ENCODE measurements around the gene APOBEC3A. TPM values are rescaled to one million over a fixed set of nuclear protein-coding genes. Genes with fewer than 3 reads are reported as not detected.
"Not testable (repeated sequence)": the region's sequence is repeated elsewhere in the genome, so short reads cannot be mapped to it uniquely, and the experiment has no call there.

Gene APOBEC3A
- total RNA-seq, 1 donor from 2014 or later: not detected

GRCh38 chr22:39007177-39007576 lies 49.8 kb downstream of the APOBEC3A start:
- DNase-seq (ENCODE audit: low spot score): no peak
- Mint-ChIP-seq H3K9me3 (ENCODE audit: low read depth) (no peaks in the 10 kb centered on the region), H3K4me3 (ENCODE audit: unreplicated experiment) (no peak overlapping the region), H3K36me3 (ENCODE audit: low read depth) (no peaks in the 10 kb centered on the region), H3K4me1 (ENCODE audit: low read depth) (peaks cover 7% of the 10 kb centered on the region), H3K27me3 (ENCODE audit: low read depth) (no peaks in the 10 kb centered on the region), H3K27ac (ENCODE audit: unreplicated experiment) (no peak overlapping the region)
- TF ChIP-seq CTCF (IDR thresholded peaks at IDR 0.05): no peak

GRCh38 chr22:39008271-39008850 lies 51.0 kb downstream of the APOBEC3A start:
- not testable (repeated sequence) for H3K27me3 Mint-ChIP-seq (ENCODE audit: low read depth); DNase-seq (ENCODE audit: low spot score); H3K9me3 Mint-ChIP-seq (ENCODE audit: low read depth); H3K4me1 Mint-ChIP-seq (ENCODE audit: low read depth); H3K36me3 Mint-ChIP-seq (ENCODE audit: low read depth); H3K27ac Mint-ChIP-seq (ENCODE audit: unreplicated experiment); H3K4me3 Mint-ChIP-seq (ENCODE audit: unreplicated experiment)

- no peak for TF ChIP-seq CTCF (IDR thresholded peaks at IDR 0.05)
- Mint-ChIP-seq H3K27me3 (ENCODE audit: low read depth) (no peaks in the 10 kb centered on the region), H3K27ac (ENCODE audit: unreplicated experiment) (no peak overlapping the region), H3K4me3 (ENCODE audit: unreplicated experiment) (no peak overlapping the region), H3K36me3 (ENCODE audit: low read depth) (no peaks in the 10 kb centered on the region), H3K9me3 (ENCODE audit: low read depth) (no peaks in the 10 kb centered on the region), H3K4me1 (ENCODE audit: low read depth) (peaks cover 14% of the 10 kb centered on the region)
- DNase-seq (ENCODE audit: low spot score): no peak
Measured at GRCh38 chr22:39010946-39011345, 53.5 kb downstream of the APOBEC3A start.

Other genes with a start within 250 kb of the APOBEC3A start
- 89.6 to 124 TPM (median 124 TPM) in 3 replicates for gene SUN2, start 201.6 kb upstream of the APOBEC3A start, total RNA-seq
- 10.8 to 14.3 TPM (median 11.8 TPM) in 3 replicates for gene DNAL4, start 163.5 kb upstream of the APOBEC3A start, total RNA-seq
- gene NPTXR, start 113.6 kb upstream of the APOBEC3A start, total RNA-seq: 23.4 to 37.5 TPM (median 35.0 TPM) in 3 replicates
- gene CBX6, start 85.4 kb upstream of the APOBEC3A start, total RNA-seq: 80.1 to 110 TPM (median 82.9 TPM) in 3 replicates
- 1.5 to 2.9 TPM (median 2.4 TPM) in 3 replicates for gene APOBEC3B, start 24.7 kb downstream of the APOBEC3A start, total RNA-seq
- gene APOBEC3C, start 56.6 kb downstream of the APOBEC3A start, total RNA-seq: 17.2 to 22.3 TPM (median 21.3 TPM) in 3 replicates
- gene APOBEC3D, start 63.5 kb downstream of the APOBEC3A start, total RNA-seq: 0.37 to 0.79 TPM (median 0.44 TPM) in 3 replicates
- gene APOBEC3F, start 83.3 kb downstream of the APOBEC3A start, total RNA-seq: 5.3 to 8.3 TPM (median 6.5 TPM) in 3 replicates
- gene APOBEC3G, start 119.7 kb downstream of the APOBEC3A start, total RNA-seq: 0.56 to 0.94 TPM (median 0.87 TPM) in 3 replicates
- not detected in 3 replicates for gene APOBEC3H, start 139.6 kb downstream of the APOBEC3A start, total RNA-seq
- 3.6 to 6.9 TPM (median 4.7 TPM) in 3 replicates for gene CBX7, start 195.1 kb downstream of the APOBEC3A start, total RNA-seq